ENCODE data around the gene C10orf62. TPM values are rescaled to one million over a fixed set of nuclear protein-coding genes. Genes with fewer than 3 reads are reported as not detected.

The C10orf62 gene
- total and polyA plus RNA-seq, 10 of the 15 experiments (the other 5 are each of a cell fraction or from before 2014, with no cell fraction given) = not detected

GRCh38 chr10:97546456-97547270, 42.9 kb upstream of the C10orf62 start:
- POLR2A ChIA-PET = interaction anchor here (0.6 to 1.2 kb wide), 2 partner anchors 46 to 1896 kb away, joined by 3 read pairs; no protein-coding TSS in a partner anchor
- H3K27me3 ChIP-seq (replicated peaks in 1 of 2; ENCODE audit: control insufficient read depth in 2 of 2, insufficient read depth in 2 of 2, low read length in 1 of 2) = no peaks in the 10 kb centered on the region; a peak in 1 of 4 replicates
- H3K9ac ChIP-seq (ENCODE audit: control insufficient read depth, insufficient read depth, low read length) = no peak overlapping the region
- SMC1A ChIA-PET (ENCODE audit: uncharacterized antibody, unreplicated experiment) = interaction anchor here (0.8 kb wide), 1 partner anchor 45 kb away, joined by 3 read pairs; no protein-coding TSS in a partner anchor
- no peak overlapping the region for H2AFZ ChIP-seq (ENCODE audit: control insufficient read depth, low read depth, low read length)
- H3K36me3 ChIP-seq (ENCODE audit: control insufficient read depth in 2 of 2, insufficient read depth in 2 of 2, low read length in 1 of 2) = no peaks in the 10 kb centered on the region
- ATAC-seq (no peak), DNase-seq (ENCODE audit: low read depth, low spot score) (no peak), FAIRE-seq (no peak)
- no peaks in the 10 kb centered on the region for H3K79me2 ChIP-seq (ENCODE audit: control insufficient read depth, insufficient read depth, low read length)
- no peak overlapping the region for H3K4me3 ChIP-seq
- RAD21 ChIA-PET (ENCODE audit: unreplicated experiment) = no interaction called here
- no TSS peak for BruUV-seq (replicated peaks)
- in situ Hi-C loops (cut with MboI) (no loop called here), intact Hi-C loops (cut with micrococcal nuclease; ENCODE audit: unreplicated experiment) (no loop called here)
- CTCF ChIA-PET = interaction anchor here (1.6 kb wide), 2 partner anchors 8 to 12 kb away, joined by 6 to 9 read pairs; no protein-coding TSS in a partner anchor
- no peaks in the 10 kb centered on the region for H4K20me1 ChIP-seq (ENCODE audit: control insufficient read depth, insufficient read depth)
- H3K27ac ChIP-seq (ENCODE audit: control insufficient read depth, insufficient read depth) = no peak overlapping the region
- no peaks in the 10 kb centered on the region for H3K9me3 ChIP-seq (replicated peaks; ENCODE audit: control insufficient read depth, insufficient read depth, low read length)
- H3K4me1 ChIP-seq (ENCODE audit: control insufficient read depth, insufficient read depth, low read length) = peaks cover 6% of the 10 kb centered on the region; the same call in 1 of the 2 replicates
- 65% methylated on average over 16 of the region's 18 CpGs for WGBS (ENCODE audit: insufficient coverage, insufficient replicate concordance, low lambda C conversion rate, missing lambda C conversion rate)
- no peak overlapping the region for H3K4me2 ChIP-seq (ENCODE audit: control insufficient read depth, insufficient read depth)
- TF ChIP-seq HDGF (IDR thresholded peaks at IDR 0.05) = no peak
- no peak for TF ChIP-seq PKNOX1 (IDR thresholded peaks at IDR 0.05)
- TF ChIP-seq, protein P1, sequence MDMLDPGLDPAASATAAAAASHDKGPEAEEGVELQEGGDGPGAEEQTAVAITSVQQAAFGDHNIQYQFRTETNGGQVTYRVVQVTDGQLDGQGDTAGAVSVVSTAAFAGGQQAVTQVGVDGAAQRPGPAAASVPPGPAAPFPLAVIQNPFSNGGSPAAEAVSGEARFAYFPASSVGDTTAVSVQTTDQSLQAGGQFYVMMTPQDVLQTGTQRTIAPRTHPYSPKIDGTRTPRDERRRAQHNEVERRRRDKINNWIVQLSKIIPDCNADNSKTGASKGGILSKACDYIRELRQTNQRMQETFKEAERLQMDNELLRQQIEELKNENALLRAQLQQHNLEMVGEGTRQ (IDR thresholded peaks at IDR 0.05; ENCODE audit: borderline replicate concordance, low read depth, low read length) = no peak
- TF ChIP-seq PRDM15 (CRISPR knock-in tag; IDR thresholded peaks at IDR 0.05) = no peak
- no peak for TF ChIP-seq BRCA1 (IDR thresholded peaks at IDR 0.05; ENCODE audit: low read depth, low read length)
- TF ChIP-seq SIN3A (IDR thresholded peaks at IDR 0.05; ENCODE audit: low read depth, low read length) = no peak
- no peak for TF ChIP-seq BMI1 (IDR thresholded peaks at IDR 0.05; ENCODE audit: borderline replicate concordance)
- TF ChIP-seq NR2F1 (conservative IDR thresholded peaks at IDR 0.05) = no peak
- TF ChIP-seq ZNF207 (IDR thresholded peaks at IDR 0.05; ENCODE audit: borderline replicate concordance) = no peak
- no peak for TF ChIP-seq SRF (IDR thresholded peaks at IDR 0.05; ENCODE audit: low read depth in 2 of 2, low read length in 2 of 2)
- no peak for TF ChIP-seq MTA3 (IDR thresholded peaks at IDR 0.05; ENCODE audit: borderline replicate concordance, low read length)
- no peak for TF ChIP-seq MEF2A (IDR thresholded peaks at IDR 0.05; ENCODE audit: insufficient read depth, low read depth, low read length)
- TF ChIP-seq, protein P2, sequence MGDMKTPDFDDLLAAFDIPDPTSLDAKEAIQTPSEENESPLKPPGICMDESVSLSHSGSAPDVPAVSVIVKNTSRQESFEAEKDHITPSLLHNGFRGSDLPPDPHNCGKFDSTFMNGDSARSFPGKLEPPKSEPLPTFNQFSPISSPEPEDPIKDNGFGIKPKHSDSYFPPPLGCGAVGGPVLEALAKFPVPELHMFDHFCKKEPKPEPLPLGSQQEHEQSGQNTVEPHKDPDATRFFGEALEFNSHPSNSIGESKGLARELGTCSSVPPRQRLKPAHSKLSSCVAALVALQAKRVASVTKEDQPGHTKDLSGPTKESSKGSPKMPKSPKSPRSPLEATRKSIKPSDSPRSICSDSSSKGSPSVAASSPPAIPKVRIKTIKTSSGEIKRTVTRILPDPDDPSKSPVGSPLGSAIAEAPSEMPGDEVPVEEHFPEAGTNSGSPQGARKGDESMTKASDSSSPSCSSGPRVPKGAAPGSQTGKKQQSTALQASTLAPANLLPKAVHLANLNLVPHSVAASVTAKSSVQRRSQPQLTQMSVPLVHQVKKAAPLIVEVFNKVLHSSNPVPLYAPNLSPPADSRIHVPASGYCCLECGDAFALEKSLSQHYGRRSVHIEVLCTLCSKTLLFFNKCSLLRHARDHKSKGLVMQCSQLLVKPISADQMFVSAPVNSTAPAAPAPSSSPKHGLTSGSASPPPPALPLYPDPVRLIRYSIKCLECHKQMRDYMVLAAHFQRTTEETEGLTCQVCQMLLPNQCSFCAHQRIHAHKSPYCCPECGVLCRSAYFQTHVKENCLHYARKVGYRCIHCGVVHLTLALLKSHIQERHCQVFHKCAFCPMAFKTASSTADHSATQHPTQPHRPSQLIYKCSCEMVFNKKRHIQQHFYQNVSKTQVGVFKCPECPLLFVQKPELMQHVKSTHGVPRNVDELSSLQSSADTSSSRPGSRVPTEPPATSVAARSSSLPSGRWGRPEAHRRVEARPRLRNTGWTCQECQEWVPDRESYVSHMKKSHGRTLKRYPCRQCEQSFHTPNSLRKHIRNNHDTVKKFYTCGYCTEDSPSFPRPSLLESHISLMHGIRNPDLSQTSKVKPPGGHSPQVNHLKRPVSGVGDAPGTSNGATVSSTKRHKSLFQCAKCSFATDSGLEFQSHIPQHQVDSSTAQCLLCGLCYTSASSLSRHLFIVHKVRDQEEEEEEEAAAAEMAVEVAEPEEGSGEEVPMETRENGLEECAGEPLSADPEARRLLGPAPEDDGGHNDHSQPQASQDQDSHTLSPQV (IDR thresholded peaks at IDR 0.05) = no peak
